ENCODE data around the gene TUBA3E.
"Not testable (repeated sequence)": the region's sequence is repeated elsewhere in the genome, so short reads cannot be mapped to it uniquely, and the experiment has no call there.

The TUBA3E gene

DNA sequence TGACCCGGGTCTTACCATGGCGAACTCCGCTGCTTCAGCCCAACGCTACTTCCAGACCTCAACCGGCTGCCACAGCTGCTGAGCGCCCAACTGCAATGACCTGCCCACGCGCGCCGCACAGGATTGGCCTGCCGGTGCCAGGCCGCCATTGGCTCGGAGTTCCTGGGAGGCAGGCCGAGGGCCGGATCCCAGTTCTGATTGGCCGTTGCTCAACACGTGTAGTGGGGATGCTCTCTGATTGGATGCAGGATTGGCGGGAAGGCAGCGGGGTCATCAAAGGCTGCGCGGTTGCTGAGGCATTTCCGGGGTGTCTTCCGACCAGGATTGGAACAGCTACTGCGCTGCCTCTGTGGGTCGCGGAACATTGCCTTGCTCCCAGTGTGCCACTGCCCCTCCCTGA, at the start of gene TUBA3E:
Gene TUBA3E, minus strand, starts transcription at position 97 of the 400 bp plus-strand sequence. Its CDS starts 79 bp downstream, at position 18.
- no peak for DNase-seq

GRCh38 chr2:130246430-130246829, 48.2 kb upstream of the TUBA3E start:
- DNase-seq = no peak

- DNase-seq = no peak
Observed at GRCh38 chr2:130245976-130246375, 47.7 kb upstream of the TUBA3E start.

DNA sequence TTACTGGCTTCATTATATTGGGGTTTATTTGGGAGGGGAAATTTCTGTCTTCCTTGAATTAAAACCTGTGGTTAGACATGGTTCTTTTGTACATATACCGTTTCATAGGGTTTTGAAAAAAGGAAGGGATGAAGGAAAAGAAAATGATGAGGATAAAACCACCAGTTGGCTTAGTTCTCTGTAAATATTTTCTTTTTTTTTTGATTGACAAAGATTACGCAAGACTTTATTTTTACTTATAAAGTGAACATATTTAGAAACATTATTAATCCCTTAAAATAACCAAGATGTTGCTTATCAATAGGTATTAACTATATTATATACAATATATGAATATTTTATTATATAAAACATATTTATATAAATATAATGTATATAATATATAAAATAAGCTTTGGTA, 45.1 kb upstream of the TUBA3E start:
- DNase-seq = no peak

DNA sequence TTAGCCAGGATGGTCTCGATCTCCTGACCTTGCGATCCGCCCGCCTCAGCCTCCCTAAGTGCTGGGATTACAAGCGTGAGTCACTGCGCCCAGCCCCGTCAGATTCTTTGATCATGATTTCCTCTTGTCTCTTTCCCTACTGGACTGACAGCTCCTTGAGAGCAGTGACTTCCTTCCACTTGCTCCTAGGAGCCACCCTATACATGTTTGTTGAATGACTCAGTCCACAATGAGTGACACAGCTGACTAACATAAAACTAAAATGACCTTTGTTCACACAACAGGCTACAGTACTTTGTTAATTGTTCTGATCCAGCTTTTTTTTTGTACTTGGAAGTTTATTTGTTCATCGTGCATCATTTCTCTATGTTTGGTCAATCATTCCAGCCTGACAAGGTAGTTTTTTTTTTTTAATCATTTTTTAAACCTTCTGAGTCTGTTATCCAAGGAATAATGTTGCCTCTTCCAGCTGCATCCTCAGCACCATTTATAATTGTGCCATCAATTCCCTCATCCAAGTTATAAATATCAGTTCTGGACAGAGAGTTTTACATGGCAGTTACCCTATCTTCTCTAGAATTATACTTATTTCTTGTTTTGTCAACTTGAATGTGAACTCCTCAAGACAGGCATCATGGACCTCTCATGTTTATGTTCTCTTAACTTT, 42.9 kb upstream of the TUBA3E start:
- DNase-seq = no peak

GRCh38 chr2:130239581-130239980, 41.3 kb upstream of the TUBA3E start:
- not testable (repeated sequence) for DNase-seq

DNA sequence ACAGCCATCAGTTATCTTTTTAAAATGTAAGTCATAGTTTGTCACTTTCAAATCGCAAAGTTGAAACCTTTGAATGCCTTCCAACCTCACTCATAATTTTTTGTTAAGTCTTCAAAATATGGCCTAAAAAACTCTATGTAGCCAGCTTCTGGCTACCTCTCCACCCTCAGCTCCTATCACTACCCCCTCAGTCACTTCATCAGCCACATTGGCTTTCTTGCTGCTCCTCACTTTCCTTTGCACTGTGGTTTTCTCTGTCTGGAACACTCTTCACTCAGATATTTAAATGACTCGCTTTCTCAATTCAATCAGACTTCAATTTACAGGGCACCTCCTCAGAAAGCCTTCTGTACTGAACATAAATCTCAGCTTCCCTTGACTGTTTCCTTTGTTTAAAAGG, 34.8 kb upstream of the TUBA3E start:
- not testable (repeated sequence) for DNase-seq

- no peak for DNase-seq
Observed at GRCh38 chr2:130231656-130232055, 33.4 kb upstream of the TUBA3E start.

GRCh38 chr2:130230907-130231306, 32.7 kb upstream of the TUBA3E start:
- not testable (repeated sequence) for DNase-seq

- not testable (repeated sequence) for DNase-seq
Observed at GRCh38 chr2:130230376-130230775, 32.1 kb upstream of the TUBA3E start.

DNA sequence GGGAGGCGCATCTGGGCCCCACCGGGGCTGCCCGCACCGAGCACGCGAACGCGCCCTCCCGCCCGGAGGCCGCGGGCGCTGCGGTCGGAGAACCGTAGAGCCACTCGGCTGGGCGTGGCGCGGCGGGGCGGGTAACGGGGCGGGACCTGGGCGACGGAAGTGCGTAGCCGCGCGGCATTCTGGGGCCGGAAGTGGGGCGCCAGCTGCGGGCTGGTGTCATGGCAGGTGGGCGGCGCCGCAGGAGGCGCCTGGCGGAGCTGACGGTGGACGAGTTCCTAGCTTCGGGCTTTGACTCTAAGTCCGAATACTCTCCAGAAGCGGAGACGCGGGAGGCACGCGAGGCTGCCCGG, 30.9 kb upstream of the TUBA3E start:
- DNase-seq = not testable (repeated sequence)

- DNase-seq = not testable (repeated sequence)
Observed at GRCh38 chr2:130228467-130229160, 30.4 kb upstream of the TUBA3E start.

GRCh38 chr2:130228005-130228404, 29.8 kb upstream of the TUBA3E start:
- not testable (repeated sequence) for DNase-seq

DNA sequence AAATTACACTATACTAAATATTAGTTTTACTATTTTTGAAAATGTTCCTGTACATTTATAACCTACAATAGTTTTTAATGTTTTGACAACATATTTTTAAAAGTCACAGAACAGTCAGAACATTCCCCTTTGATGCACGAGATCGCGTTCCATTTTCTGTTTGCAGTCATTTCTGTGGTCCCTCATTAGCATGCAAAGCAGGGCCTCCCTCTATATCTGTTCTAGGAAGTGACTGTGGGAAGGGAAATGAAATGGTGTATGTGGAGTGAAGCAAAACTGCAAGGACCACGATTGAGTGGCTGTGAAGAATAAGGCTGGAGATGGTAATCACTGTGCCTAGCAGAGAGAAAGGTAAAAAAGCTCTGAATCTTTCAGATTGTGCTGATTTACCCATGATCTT, 24.3 kb upstream of the TUBA3E start:
- DNase-seq = not testable (repeated sequence)

DNA sequence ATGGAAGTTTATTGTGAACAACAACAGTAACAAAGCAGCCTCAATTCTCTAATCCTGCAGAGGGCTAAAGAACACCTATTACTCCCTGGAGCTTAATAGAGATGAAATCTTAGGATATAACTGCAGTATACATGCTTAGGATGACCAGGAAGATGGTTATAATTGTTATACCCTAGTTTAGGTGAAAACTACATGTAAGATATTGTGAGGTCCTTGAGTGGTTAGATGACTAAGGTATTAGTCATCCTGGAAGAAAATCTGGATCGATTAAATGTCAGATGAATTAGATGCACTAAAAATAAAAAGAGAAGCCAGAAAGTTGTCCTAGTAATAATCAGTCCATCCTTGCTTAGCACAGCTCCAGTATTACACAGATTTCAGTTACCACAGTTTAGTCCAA, 22.3 kb upstream of the TUBA3E start:
- DNase-seq = not testable (repeated sequence)

DNA sequence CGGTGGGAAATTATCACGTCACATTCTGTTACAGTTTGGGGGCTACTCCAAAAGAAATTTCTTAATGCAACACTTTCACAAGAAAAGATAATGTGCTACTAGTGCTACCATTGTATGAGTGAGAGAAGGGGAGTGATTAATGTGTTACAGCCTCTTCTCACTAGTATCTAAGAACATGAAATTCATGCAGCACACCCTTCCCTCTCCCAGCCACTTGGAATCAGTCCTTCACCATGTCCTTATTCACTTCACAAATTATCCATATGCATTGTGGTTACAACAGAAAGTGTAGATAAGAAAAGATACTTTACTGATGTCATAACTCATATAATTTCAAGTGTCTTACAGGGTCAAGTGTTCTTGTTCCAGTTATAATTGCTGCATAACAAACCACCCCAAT, 20.9 kb upstream of the TUBA3E start:
- not testable (repeated sequence) for DNase-seq

GRCh38 chr2:130207051-130207450, 8.8 kb upstream of the TUBA3E start:
- not testable (repeated sequence) for DNase-seq

DNA sequence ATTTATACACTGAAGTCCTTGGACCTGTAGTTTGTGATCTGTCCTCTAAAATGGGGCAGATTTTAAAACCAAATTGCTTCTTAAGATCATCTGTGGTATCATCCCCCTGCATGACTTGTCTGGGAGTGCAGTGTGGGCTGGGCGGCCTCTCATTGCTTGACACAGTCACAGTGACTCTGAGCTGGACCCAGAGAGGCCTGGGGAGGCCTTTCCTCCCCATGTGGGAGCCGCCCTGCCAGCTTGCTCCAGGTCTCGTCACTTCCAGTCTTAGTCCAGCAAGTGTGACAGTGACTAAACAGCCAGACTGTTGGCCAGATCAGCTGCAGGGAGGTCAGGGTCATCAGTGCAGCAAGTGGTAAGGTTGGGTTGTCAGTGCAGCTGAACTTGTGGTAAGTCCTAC, 4.9 kb upstream of the TUBA3E start:
- not testable (repeated sequence) for DNase-seq

DNA sequence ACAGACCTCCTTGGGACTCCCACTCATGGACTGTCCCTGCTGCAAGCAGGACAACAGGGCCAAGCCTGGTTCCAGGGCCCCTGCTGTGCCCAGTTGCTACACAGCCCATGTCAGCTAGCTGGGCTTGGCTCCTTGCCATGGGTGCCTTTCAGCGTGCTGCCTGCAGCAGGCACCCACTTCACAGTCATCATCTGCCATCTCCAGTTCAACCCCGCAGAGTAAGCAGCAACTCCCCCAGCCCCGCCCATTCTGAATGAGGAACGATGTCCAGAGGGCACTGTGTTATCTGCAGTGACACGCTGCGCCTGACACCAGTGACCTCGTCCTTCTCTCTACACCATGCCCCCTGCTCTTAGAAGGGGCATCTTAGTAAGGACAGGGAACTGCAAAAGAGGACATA, 4.3 kb upstream of the TUBA3E start:
- not testable (repeated sequence) for DNase-seq

DNA sequence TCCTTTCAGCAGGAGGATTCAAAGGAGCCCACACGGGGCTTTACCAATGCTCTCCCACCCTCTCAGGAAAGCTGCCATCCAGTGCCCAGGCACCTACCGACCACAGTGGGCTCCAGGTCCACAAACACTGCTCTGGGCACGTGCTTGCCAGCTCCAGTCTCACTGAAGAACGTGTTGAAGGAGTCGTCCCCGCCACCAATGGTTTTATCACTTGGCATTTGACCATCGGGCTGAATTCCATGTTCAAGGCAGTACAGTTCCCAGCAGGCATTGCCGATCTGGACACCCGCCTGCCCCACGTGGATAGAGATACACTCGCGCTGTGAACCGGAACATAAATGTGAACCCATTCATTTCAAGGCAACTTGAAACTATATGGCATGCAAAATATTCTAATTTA, 2.2 kb downstream of the TUBA3E start:
- not testable (repeated sequence) for DNase-seq

GRCh38 chr2:130195089-130195635, 3.1 kb downstream of the TUBA3E start:
- DNase-seq = not testable (repeated sequence)

DNA sequence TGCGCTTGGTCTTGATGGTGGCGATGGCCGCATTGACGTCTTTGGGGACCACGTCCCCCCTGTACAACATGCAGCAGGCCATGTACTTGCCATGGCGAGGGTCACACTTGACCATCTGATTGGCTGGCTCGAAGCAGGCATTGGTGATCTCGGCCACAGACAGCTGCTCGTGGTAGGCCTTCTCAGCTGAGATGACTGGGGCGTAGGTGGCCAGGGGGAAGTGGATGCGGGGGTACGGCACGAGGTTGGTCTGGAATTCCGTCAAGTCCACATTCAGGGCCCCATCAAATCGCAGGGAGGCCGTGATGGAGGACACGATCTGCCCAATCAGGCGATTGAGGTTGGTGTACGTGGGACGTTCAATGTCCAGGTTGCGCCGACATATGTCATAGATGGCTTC, 4.4 kb downstream of the TUBA3E start:
- DNase-seq = not testable (repeated sequence)

GRCh38 chr2:130192451-130192850, 5.8 kb downstream of the TUBA3E start:
- not testable (repeated sequence) for DNase-seq

DNA sequence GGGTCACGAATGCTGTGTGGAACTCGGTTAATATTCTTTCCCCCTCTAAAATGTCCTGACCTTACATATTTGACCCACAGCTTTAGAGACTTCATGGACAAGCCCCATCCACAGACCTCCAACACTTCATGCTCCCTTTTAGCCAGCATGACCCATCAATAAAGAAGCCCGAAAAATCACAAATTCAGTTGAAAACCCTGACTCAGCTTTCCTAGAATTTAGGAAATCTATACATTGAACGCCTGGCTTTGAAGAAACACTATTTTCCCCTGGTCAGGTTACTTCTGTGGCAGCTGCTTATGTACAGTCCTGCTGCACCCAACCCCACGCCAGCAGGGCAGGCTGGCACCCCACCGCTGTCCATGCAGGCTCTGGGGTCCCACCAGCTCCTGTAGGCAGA, 6.9 kb downstream of the TUBA3E start:
- DNase-seq = not testable (repeated sequence)

Data from activated CD8-positive, alpha-beta memory T cell treated with anti-CD3 and anti-CD28 coated beads, Interleukin-2, amount 50 U/mL, for 48 hours (primary cell).